GM23248 (cell line): ENCODE measurements around the gene LOC101059915.
"Not testable (repeated sequence)": the region's sequence is repeated elsewhere in the genome, so short reads cannot be mapped to it uniquely, and the experiment has no call there.

ENCODE experiments used
- DNase-seq: peaks from one replicate; pipeline ENCODE4 v3.0.0-alpha.2; 2015
- H2AFZ ChIP-seq: fragments of 200-600 bp; sonication (generic); 2 replicates; pipeline ENCODE4 v1.6.1; 2016; ENCODE audit warnings: antibody characterized with exemption
- H3F3A ChIP-seq: fragments of 200-600 bp; sonication (generic); 2 replicates; pipeline ENCODE4 v1.6.1; 2016; ENCODE audit warnings: mild to moderate bottlenecking, antibody characterized with exemption, mixed run types; ENCODE audit not compliant: insufficient read depth
- H3K27ac ChIP-seq: fragments of 200-600 bp; sonication (generic); 2 replicates; pipeline ENCODE4 v1.5.1; 2016; ENCODE audit warnings: mild to moderate bottlenecking
- H3K27me3 ChIP-seq: fragments of 200-600 bp; sonication (generic); replicated peaks from 2 replicates; pipeline ENCODE4 v1.6.1; 2016; ENCODE audit warnings: mild to moderate bottlenecking; ENCODE audit not compliant: insufficient read depth
- H3K36me3 ChIP-seq: fragments of 200-600 bp; sonication (generic); 2 replicates; pipeline ENCODE4 v1.6.1; 2016; ENCODE audit warnings: low read depth, mild to moderate bottlenecking
- H3K4me1 ChIP-seq: fragments of 200-600 bp; sonication (generic); 2 replicates; pipeline ENCODE4 v1.6.1; 2016; ENCODE audit warnings: mild to moderate bottlenecking; ENCODE audit not compliant: insufficient read depth
- H3K4me2 ChIP-seq: fragments of 200-600 bp; sonication (generic); one replicate; pipeline ENCODE4 v1.6.1; 2016; ENCODE audit warnings: mild to moderate bottlenecking; ENCODE audit not compliant: unreplicated experiment
- H3K4me3 ChIP-seq: fragments of 200-600 bp; sonication (generic); 2 replicates; pipeline ENCODE4 v1.5.1; 2016; ENCODE audit warnings: mild to moderate bottlenecking
- H3K79me2 ChIP-seq: fragments of 200-600 bp; sonication (generic); 2 replicates; pipeline ENCODE4 v1.6.1; 2016; ENCODE audit warnings: mild to moderate bottlenecking; ENCODE audit not compliant: insufficient read depth
- H3K9ac ChIP-seq: fragments of 200-600 bp; sonication (generic); 2 replicates; pipeline ENCODE4 v1.6.1; 2016; ENCODE audit warnings: mild to moderate bottlenecking
- H3K9me2 ChIP-seq: fragments of 200-600 bp; sonication (generic); 2 replicates; pipeline ENCODE4 v1.6.1; 2016; ENCODE audit warnings: mixed run types, mild to moderate bottlenecking, moderate library complexity; ENCODE audit not compliant: insufficient read depth
- H3K9me3 ChIP-seq: fragments of 200-600 bp; sonication (generic); one replicate; pipeline ENCODE4 v1.6.1; 2017; ENCODE audit warnings: low read depth
- H4K20me1 ChIP-seq: fragments of 200-600 bp; sonication (generic); 2 replicates; pipeline ENCODE4 v1.6.0; 2016; ENCODE audit not compliant: insufficient read depth
- EZH2 ChIP-seq: fragments of 200-600 bp; sonication (generic); IDR thresholded peaks from 2 replicates; pipeline ENCODE4 v1.6.1; 2018; ENCODE audit warnings: antibody characterized with exemption, mild to moderate bottlenecking; ENCODE audit not compliant: insufficient read depth, poor library complexity, severe bottlenecking
- EZH2phosphoT487 ChIP-seq: fragments of 200-600 bp; sonication (generic); IDR thresholded peaks from 2 replicates; pipeline ENCODE4 v1.6.1; 2018; ENCODE audit warnings: antibody characterized with exemption, moderate library complexity, mild to moderate bottlenecking, low read depth; ENCODE audit not compliant: insufficient read depth
- WGBS, 2 experiments: methylation state at CpG; one replicate each; pipeline ENCODE4 v1.1.6; 2015 to 2017; ENCODE audit warnings: low lambda C conversion rate in 2 of 2, low coverage in 1 of 2; ENCODE audit errors: missing lambda C conversion rate in 2 of 2; 5-methylcytosine and 5-hydroxymethylcytosine counted together
- in situ Hi-C: fragments of 300-500 bp; cut with MboI; formaldehyde crosslinking; loops from 2 replicates; pipeline ENCODE4 v1.15.0; 2020

Gene LOC101059915

DNA sequence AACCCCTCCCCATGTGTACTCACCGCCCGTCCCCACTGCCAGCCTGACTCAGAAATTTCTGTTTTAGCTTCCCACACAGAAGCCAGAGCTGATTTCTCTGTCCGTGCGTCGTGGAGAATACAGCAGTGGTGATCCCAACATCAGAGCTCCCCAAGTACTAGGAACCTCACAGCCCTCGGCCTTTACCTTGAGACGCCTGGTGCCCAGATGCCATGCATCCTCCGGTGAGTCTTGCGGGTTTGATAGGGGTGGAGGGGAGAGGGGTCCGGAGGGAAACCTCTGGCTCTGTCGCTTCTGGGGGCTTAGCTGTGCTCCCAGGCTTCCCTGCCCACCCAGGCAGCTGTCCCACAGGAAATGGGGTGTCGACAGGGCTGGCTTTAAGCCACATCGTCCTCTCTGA lies 2.1 kb downstream of the LOC101059915 start:
- no peak overlapping the region for H3K9ac ChIP-seq

GRCh38 chrX:71669947-71670346 lies 2.6 kb downstream of the LOC101059915 start:
- H3K27ac ChIP-seq, H4K20me1 ChIP-seq, H2AFZ ChIP-seq, H3K4me3 ChIP-seq, H3K27me3 ChIP-seq, in situ Hi-C loops, H3K79me2 ChIP-seq, H3K9me2 ChIP-seq, H3K4me1 ChIP-seq, H3K4me2 ChIP-seq, H3K9me3 ChIP-seq, H3K36me3 ChIP-seq, H3F3A ChIP-seq, H3K9ac ChIP-seq: not testable (repeated sequence)
- peak; percentile 16 for DNase-seq
- 29% methylated on average over 8 of the region's 10 CpGs; no CpG with 5 or more reads in 1 of the 2 experiments for WGBS, 2 experiments

More for the DNA sequence above, 2.1 kb downstream of the LOC101059915 start:
- no peak for TF ChIP-seq EZH2
- no peak for TF ChIP-seq EZH2phosphoT487
- no peaks in the 10 kb centered on the region for H3K9me3 ChIP-seq
- 19 to 32% methylated on average over 5 to 6 of the region's 13 CpGs for WGBS, 2 experiments
- H3F3A ChIP-seq = no peaks in the 10 kb centered on the region
- no peaks in the 10 kb centered on the region for H3K79me2 ChIP-seq
- in situ Hi-C loops = no loop called here
- H3K27me3 ChIP-seq = no peaks in the 10 kb centered on the region
- DNase-seq = no peak
- H3K4me2 ChIP-seq = no peak overlapping the region
- no peak overlapping the region for H3K4me3 ChIP-seq
- H3K27ac ChIP-seq = no peak overlapping the region
- no peaks in the 10 kb centered on the region for H4K20me1 ChIP-seq
- no peaks in the 10 kb centered on the region for H3K36me3 ChIP-seq
- no peaks in the 10 kb centered on the region for H3K9me2 ChIP-seq
- H2AFZ ChIP-seq = no peak overlapping the region
- H3K4me1 ChIP-seq = no peaks in the 10 kb centered on the region

DNA sequence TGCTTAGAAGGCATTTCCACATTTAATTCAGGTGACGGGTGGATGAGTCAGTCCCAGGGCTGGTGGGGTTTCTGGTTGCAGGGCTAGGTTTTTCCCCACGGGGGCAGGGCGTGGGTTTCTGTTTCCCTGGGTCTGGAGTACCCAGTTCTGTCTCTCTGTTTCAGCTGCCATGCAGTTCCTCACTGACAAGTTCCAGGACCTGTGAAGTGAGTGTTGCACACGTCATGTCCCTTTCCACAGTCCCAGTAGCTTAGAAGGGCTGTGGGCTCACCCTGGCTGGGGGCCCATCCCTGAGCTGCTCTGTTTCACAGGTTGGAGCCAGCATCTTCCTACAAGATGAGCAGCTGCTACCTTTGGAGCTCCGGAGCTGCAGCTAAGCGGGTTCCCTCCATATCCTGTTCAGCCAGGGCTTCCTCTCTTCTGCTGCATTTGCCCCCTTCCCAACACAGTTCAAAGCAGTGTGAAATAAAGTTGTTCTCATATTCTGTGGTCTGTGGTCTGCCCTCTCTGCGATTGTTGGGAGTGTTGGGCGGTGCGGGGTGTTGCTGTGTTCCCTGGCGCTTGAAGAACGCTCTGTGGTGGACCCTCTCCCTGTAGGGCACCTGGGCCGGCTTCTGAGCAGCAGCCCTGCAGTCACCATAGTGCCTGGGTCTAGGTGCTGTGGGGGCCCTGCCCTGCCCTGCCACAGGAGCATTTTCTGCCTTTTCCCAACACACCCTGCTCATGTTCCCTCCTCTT lies 3.9 kb downstream of the LOC101059915 start:
- no peak for DNase-seq
- Histone ChIP-seq H3K4me1 (no peaks in the 10 kb centered on the region), H3K4me3 (no peak overlapping the region), H2AFZ (no peak overlapping the region), H3K27me3 (no peaks in the 10 kb centered on the region), H3K79me2 (no peaks in the 10 kb centered on the region), H3K9me3 (no peaks in the 10 kb centered on the region), H3K9ac (no peak overlapping the region), H3K4me2 (no peak overlapping the region), H3K9me2 (no peaks in the 10 kb centered on the region), H3K27ac (no peak overlapping the region), H4K20me1 (no peaks in the 10 kb centered on the region), H3F3A (no peaks in the 10 kb centered on the region), H3K36me3 (no peaks in the 10 kb centered on the region)
- in situ Hi-C loops = no loop called here
- WGBS, 2 experiments = 76 to 82% methylated on average over 10 to 12 of the region's 12 CpGs
- TF ChIP-seq EZH2 (no peak), EZH2phosphoT487 (no peak)

DNA sequence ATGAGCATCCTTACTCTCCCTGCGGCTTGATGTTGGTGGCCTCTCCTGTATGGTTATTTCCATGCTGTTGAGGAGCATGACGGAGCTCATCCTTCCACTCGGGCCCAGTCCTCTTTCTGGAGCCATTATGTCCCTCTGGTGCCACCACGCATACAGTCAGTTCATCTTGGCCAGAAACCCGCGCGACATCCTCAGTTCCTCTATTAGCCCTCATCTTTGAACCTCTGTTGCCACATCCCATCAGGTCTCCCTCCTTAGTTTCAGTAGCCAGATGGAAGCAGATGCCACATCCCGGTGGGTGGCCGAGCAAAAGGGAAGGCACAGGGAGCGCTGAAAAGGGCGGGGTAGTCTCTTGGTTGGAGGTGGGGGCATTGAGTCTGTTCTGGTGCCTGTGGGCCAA lies 4.6 kb downstream of the LOC101059915 start:
- Histone ChIP-seq H3K4me2 (no peak overlapping the region), H3K27me3 (no peaks in the 10 kb centered on the region), H3K4me3 (no peak overlapping the region), H3F3A (no peaks in the 10 kb centered on the region), H3K27ac (no peak overlapping the region), H3K9me2 (no peaks in the 10 kb centered on the region), H3K4me1 (no peaks in the 10 kb centered on the region), H3K36me3 (no peaks in the 10 kb centered on the region), H2AFZ (no peak overlapping the region), H4K20me1 (no peaks in the 10 kb centered on the region), H3K9ac (no peak overlapping the region), H3K79me2 (no peaks in the 10 kb centered on the region), H3K9me3 (no peaks in the 10 kb centered on the region)
- WGBS, 2 experiments = 76 to 81% methylated on average over 9 to 11 of the region's 11 CpGs
- TF ChIP-seq EZH2phosphoT487 = no peak
- TF ChIP-seq EZH2 = no peak
- in situ Hi-C loops = no loop called here
- DNase-seq = no peak

- H3K36me3 ChIP-seq, H3K4me3 ChIP-seq, H4K20me1 ChIP-seq, H3K27ac ChIP-seq, H3K9ac ChIP-seq, H3K4me1 ChIP-seq, H3K4me2 ChIP-seq, H3K9me3 ChIP-seq, in situ Hi-C loops, H3F3A ChIP-seq, H2AFZ ChIP-seq, H3K9me2 ChIP-seq, H3K27me3 ChIP-seq, DNase-seq, H3K79me2 ChIP-seq: not testable (repeated sequence)
- 88 to 100% methylated on average over 4 to 21 of the region's 23 CpGs for WGBS, 2 experiments
Observed at GRCh38 chrX:71675636-71676035, 8.3 kb downstream of the LOC101059915 start.

DNA sequence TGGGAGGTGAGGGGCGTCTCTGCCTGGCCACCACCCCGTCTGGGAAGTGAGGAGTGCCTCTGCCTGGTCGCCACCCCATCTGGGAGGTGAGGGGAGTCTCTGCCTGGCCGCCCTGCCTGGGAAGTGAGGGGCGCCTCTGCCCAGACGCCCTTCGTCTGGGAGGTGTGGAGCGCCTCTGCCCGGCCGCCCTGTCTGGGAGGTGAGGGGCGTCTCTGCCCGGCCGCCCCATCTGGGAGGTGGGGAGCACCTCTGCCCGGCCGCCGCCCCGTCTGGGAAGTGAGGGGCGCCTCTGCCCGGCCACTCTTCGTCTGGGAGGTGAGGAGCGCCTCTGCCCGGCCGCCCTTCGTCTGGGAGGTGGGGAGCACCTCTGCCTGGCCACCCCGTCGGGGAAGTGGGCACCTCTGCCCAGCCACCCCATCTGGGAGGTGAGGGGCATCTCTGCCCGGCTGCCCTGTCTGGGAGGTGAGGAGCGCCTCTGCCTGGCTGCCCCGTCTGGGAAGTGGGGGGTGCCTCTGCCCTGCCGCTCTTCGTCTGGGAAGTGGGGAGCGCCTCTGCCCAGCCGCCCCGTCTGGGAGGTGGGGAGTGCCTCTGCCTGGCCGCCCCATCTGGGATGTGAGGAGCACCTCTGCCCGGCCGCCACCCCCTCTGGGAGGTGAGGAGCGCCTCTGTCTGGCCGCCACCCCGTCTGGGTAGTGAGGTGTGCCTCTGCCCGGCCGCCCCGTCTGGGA lies 8.9 kb downstream of the LOC101059915 start:
- H3K27me3 ChIP-seq, H4K20me1 ChIP-seq, H3K4me2 ChIP-seq, H3K4me1 ChIP-seq, H2AFZ ChIP-seq, H3K9me3 ChIP-seq, H3K36me3 ChIP-seq, H3K27ac ChIP-seq, H3F3A ChIP-seq, H3K79me2 ChIP-seq, H3K4me3 ChIP-seq, DNase-seq, H3K9ac ChIP-seq, in situ Hi-C loops, H3K9me2 ChIP-seq: not testable (repeated sequence)
- WGBS, 2 experiments = 78 to 80% methylated on average over 2 to 24 of the region's 43 CpGs

DNA sequence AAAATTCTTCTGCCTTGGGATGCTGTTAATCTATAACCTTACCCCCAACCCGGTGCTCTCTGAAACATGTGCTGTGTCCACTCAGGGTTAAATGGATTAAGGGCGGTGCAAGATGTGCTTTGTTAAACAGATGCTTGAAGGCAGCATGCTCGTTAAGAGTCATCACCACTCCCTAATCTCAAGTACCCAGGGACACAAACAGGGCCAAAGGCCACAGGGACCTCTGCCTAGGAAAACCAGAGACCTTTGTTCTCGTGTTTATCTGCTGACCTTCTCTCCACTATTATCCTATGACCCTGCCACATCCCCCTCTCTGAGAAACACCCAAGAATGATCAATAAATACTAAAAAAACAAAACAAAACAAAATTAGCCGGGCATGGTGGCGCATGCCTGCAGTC lies 9.8 kb downstream of the LOC101059915 start:
- DNase-seq, H3K4me1 ChIP-seq, in situ Hi-C loops, H3K36me3 ChIP-seq, H3K4me3 ChIP-seq, H3K9ac ChIP-seq, H3K27ac ChIP-seq, H3K9me3 ChIP-seq, H3F3A ChIP-seq, H3K27me3 ChIP-seq, H3K9me2 ChIP-seq, H3K4me2 ChIP-seq, H4K20me1 ChIP-seq, H2AFZ ChIP-seq, H3K79me2 ChIP-seq: not testable (repeated sequence)
- WGBS, 2 experiments = 49 to 58% methylated on average over 3 to 4 of the region's 6 CpGs
